Measurements from ENCODE around the gene ATP5PD. TPM values are rescaled to one million over a fixed set of nuclear protein-coding genes. Genes with fewer than 3 reads are reported as not detected.

Gene ATP5PD
- total RNA-seq, 1 experiment from 2014 or later: 413 TPM

GRCh38 chr17:74998783-74999182, 48.0 kb downstream of the ATP5PD start:
- TF ChIP-seq, protein P1, sequence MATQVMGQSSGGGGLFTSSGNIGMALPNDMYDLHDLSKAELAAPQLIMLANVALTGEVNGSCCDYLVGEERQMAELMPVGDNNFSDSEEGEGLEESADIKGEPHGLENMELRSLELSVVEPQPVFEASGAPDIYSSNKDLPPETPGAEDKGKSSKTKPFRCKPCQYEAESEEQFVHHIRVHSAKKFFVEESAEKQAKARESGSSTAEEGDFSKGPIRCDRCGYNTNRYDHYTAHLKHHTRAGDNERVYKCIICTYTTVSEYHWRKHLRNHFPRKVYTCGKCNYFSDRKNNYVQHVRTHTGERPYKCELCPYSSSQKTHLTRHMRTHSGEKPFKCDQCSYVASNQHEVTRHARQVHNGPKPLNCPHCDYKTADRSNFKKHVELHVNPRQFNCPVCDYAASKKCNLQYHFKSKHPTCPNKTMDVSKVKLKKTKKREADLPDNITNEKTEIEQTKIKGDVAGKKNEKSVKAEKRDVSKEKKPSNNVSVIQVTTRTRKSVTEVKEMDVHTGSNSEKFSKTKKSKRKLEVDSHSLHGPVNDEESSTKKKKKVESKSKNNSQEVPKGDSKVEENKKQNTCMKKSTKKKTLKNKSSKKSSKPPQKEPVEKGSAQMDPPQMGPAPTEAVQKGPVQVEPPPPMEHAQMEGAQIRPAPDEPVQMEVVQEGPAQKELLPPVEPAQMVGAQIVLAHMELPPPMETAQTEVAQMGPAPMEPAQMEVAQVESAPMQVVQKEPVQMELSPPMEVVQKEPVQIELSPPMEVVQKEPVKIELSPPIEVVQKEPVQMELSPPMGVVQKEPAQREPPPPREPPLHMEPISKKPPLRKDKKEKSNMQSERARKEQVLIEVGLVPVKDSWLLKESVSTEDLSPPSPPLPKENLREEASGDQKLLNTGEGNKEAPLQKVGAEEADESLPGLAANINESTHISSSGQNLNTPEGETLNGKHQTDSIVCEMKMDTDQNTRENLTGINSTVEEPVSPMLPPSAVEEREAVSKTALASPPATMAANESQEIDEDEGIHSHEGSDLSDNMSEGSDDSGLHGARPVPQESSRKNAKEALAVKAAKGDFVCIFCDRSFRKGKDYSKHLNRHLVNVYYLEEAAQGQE (IDR thresholded peaks at IDR 0.05; ENCODE audit: insufficient read depth in 1 of 2, low read depth in 2 of 2, low read length in 1 of 2): no peak
- TF ChIP-seq POLR2AphosphoS5 (IDR thresholded peaks at IDR 0.05; ENCODE audit: low read depth, low read length) (no peak), SIN3A (IDR thresholded peaks at IDR 0.05; ENCODE audit: borderline replicate concordance, insufficient read depth, low read depth, low read length) (no peak), CTCF (IDR thresholded peaks at IDR 0.05) (no peak), TCF7L2 (IDR thresholded peaks at IDR 0.05; ENCODE audit: low read depth, low read length) (no peak)
- CTCF ChIA-PET: interaction anchor here (2.4 kb wide), 1 partner anchor 38 kb away, joined by 11 read pairs; no protein-coding TSS in a partner anchor

GRCh38 chr17:74995847-74996246, 50.9 kb downstream of the ATP5PD start:
- CTCF ChIA-PET: no interaction called here

More at GRCh38 chr17:74998783-74999182, 48.0 kb downstream of the ATP5PD start:
- Histone ChIP-seq H3K36me3 (ENCODE audit: control insufficient read depth, insufficient read depth, low read length) (no peaks in the 10 kb centered on the region), H3K27me3 (ENCODE audit: control insufficient read depth, insufficient read depth, low read length) (no peaks in the 10 kb centered on the region), H3K4me1 (ENCODE audit: control insufficient read depth, insufficient read depth, low read length) (no peaks in the 10 kb centered on the region), H3K4me3 (ENCODE audit: low read depth in 2 of 2, low read length in 2 of 2) (no peak overlapping the region), H3K27ac (ENCODE audit: low read length) (no peak overlapping the region), H3K9me3 (ENCODE audit: control insufficient read depth, insufficient read depth, low read depth, low read length) (no peaks in the 10 kb centered on the region)
- DNase-seq (ENCODE audit: low read depth, low spot score): no peak
- BruUV-seq (replicated peaks): no TSS peak
- POLR2A ChIA-PET: no interaction called here
- intact Hi-C loops (cut with micrococcal nuclease; ENCODE audit: unreplicated experiment): no loop called here
- in situ Hi-C loops (cut with HindIII; ENCODE audit: low pct_unique_long_range_greater_than_20kb, low sequenced_read_pairs): no loop called here
- no peak for ATAC-seq

More at GRCh38 chr17:74995847-74996246, 50.9 kb downstream of the ATP5PD start:
- no peaks in the 10 kb centered on the region for H3K27me3 ChIP-seq (ENCODE audit: control insufficient read depth, insufficient read depth, low read length)
- no peaks in the 10 kb centered on the region for H3K9me3 ChIP-seq (ENCODE audit: control insufficient read depth, insufficient read depth, low read depth, low read length)
- H3K27ac ChIP-seq (ENCODE audit: low read length): no peak overlapping the region
- TF ChIP-seq TCF7L2 (IDR thresholded peaks at IDR 0.05; ENCODE audit: low read depth, low read length): no peak
- TF ChIP-seq, protein P1 (IDR thresholded peaks at IDR 0.05; ENCODE audit: insufficient read depth in 1 of 2, low read depth in 2 of 2, low read length in 1 of 2): no peak
- no peak for TF ChIP-seq CTCF (IDR thresholded peaks at IDR 0.05)
- no peak for TF ChIP-seq POLR2AphosphoS5 (IDR thresholded peaks at IDR 0.05; ENCODE audit: low read depth, low read length)
- TF ChIP-seq SIN3A (IDR thresholded peaks at IDR 0.05; ENCODE audit: borderline replicate concordance, insufficient read depth, low read depth, low read length): no peak
- in situ Hi-C loops (cut with HindIII; ENCODE audit: low pct_unique_long_range_greater_than_20kb, low sequenced_read_pairs): no loop called here
- intact Hi-C loops (cut with micrococcal nuclease; ENCODE audit: unreplicated experiment): no loop called here
- no peak for DNase-seq (ENCODE audit: low read depth, low spot score)
- POLR2A ChIA-PET: no interaction called here
- ATAC-seq: no peak
- no TSS peak for BruUV-seq (replicated peaks)
- H3K4me1 ChIP-seq (ENCODE audit: control insufficient read depth, insufficient read depth, low read length): peaks cover 7% of the 10 kb centered on the region
- no peak overlapping the region for H3K4me3 ChIP-seq (ENCODE audit: low read depth in 2 of 2, low read length in 2 of 2)
- no peaks in the 10 kb centered on the region for H3K36me3 ChIP-seq (ENCODE audit: control insufficient read depth, insufficient read depth, low read length)

Measured in Panc1 (cell line).